GM18526 (cell line): Measurements from ENCODE around the gene PHF2.

Experiments
- POLR2A ChIP-seq: IDR thresholded peaks from 3 replicates; pipeline ENCODE4 v1.6.1; 2011; ENCODE audit not compliant: insufficient read length; ENCODE audit errors: extremely low read depth

Gene PHF2

DNA sequence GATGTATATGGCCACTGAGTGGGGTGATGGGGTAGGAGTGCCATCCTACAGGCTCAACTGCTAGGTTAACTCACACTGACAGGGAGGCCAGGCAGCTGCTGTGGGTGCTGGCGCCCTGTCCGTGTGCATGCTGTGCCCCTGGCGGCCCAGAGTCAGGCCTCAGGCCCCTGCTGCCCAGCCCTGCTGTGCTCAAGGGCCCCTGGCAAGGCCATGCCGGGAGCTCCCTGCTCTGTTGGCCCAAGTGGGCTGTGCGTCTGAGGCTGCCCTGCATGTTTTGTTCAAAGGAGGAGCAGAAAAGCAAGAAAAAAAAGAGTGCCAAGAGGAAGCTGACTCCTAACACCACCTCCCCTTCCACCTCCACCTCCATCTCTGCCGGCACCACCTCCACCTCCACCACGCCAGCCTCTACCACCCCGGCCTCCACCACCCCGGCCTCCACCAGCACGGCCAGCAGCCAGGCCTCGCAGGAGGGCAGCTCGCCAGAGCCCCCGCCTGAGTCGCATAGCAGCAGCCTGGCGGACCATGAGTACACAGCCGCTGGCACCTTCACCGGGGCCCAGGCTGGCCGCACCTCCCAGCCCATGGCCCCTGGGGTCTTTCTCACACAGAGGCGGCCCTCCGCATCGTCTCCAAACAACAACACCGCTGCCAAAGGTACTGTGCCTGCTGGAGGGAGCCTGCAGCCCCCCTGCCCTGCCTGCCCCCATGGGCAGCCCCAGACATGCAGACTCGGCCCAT lies 100.1 kb downstream of the PHF2 start:
- no peak for TF ChIP-seq POLR2A

DNA sequence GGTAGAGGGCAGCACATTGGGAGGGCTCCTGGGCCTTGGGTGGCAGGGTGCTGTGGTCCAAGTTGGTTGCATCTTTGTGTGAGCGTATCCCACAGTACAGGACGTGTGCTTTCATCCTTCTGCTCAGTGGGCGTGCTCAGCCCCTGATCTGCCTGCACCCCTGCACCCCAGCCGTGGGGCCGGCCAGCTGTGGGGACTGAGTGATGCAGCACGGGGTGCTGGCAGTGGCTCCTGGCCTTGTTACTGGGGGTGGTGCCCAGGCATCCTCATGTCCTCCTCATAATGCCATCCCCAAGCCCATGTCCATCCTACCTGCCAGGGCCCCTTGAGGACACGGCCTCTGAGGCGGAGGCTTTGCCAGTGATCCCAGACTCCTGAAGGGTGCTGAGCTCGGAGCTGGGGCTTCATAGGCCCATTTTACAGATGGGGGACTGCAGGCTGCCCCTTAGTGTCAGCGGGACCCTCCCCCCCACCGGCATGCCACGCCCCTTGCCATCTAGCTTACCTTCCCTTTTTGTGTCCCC lies 100.7 kb downstream of the PHF2 start:
- no peak for TF ChIP-seq POLR2A

DNA sequence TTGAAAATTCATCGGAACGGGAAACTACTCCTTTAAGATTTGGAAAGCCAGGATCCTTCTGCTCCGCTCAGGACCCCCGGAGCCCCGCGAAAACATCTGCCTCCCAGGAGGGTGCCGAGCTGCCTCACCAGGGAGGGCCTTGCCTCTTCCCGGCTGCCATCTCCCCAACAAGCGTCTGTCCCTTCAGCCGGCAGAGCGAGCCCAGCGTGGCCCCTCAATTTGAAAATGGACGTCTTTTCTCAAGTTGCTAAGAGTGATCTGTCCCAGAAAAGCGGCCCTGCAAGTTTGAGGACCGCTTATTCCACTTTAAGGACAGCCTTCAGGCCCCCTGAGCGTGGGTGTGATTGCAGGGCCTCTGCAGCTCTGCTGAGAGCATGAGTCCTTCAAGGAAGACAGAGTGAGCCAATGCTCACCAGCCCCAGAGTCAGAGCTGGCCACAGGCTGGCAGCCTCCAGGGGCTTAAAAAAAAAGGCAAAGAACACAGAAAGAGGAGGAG lies 101.3 kb downstream of the PHF2 start:
- no peak for TF ChIP-seq POLR2A

DNA sequence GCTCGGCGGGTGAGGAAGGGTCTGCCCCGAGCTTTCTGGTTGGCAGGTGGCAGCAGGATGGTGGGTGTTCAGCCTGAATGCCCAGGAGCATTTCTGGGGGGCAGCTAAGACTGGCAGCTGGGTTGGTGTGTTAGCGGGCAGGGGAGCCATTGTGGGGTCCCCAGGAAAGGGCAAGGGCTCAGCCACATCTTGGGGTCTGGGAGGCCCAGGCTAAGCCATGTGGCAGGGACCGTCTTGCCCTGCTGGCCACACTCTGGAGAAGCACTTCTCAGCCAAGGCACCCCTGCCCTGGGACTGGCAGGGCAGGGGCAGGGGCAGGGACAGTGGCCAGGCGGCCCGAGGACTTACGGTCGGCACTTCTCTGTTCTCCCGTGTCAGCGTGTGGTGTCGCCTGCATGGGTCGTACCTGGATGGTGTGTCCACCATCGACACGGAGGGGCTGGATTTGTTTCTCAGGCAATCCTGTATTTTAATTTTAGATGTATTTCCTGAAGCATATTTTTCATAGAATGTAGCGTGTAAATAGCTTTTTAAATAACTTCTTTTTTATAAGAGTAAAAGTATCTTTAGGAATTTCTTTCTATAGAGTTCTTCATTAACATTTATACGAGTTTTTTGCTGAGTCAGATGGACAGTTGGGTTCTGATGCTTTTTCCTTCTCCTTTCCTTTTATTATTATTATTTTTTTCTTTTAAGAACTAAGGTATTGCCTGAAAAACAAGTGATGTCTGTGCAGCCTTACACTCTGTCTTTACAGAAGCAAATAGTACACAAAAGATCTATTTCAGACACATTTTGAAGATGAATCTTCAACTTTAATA lies 102.0 kb downstream of the PHF2 start:
- no peak for TF ChIP-seq POLR2A

DNA sequence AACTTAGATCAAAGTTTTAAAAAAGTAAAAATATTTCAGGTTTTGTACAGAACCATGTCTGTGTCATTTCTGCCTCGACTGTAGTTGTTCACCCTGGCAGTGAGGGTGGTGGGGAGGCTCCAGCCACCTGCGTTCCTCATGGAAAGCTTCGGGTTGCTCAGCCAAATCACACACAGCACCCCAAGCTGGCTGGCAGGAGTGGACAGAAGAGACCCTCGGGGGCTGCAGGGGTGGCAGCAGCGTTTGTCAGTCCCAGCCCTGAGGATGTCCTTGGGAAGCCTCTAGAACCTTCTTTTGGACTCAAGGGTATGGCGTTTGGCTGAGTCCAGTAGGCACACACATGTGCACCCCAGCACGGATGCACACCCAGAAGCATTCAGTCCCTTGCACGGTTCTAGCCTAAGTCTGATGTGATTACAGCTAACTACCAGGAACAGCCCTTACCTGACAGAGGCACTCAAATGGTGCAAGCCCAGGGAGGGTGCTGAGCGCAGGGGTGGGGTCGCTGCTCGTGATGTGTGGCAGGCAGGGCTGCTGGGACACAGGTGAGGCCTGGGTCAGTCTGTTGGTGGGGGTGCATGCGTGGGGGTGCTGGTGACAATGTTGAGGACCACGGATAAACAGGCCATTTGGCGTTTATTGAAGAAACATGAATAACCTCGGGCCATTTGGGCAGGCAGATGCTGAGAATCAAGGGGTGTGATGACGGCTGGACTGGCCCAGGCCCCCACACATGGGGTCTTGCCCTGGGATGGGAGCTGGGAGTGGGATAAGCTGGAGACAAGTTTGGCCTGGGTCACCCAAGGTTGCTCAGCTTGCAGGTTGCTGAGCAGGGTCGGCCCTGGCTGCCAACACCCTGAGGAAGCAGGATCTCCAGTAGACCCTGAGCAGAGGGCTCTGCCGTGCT lies 103.4 kb downstream of the PHF2 start:
- no peak for TF ChIP-seq POLR2A

DNA sequence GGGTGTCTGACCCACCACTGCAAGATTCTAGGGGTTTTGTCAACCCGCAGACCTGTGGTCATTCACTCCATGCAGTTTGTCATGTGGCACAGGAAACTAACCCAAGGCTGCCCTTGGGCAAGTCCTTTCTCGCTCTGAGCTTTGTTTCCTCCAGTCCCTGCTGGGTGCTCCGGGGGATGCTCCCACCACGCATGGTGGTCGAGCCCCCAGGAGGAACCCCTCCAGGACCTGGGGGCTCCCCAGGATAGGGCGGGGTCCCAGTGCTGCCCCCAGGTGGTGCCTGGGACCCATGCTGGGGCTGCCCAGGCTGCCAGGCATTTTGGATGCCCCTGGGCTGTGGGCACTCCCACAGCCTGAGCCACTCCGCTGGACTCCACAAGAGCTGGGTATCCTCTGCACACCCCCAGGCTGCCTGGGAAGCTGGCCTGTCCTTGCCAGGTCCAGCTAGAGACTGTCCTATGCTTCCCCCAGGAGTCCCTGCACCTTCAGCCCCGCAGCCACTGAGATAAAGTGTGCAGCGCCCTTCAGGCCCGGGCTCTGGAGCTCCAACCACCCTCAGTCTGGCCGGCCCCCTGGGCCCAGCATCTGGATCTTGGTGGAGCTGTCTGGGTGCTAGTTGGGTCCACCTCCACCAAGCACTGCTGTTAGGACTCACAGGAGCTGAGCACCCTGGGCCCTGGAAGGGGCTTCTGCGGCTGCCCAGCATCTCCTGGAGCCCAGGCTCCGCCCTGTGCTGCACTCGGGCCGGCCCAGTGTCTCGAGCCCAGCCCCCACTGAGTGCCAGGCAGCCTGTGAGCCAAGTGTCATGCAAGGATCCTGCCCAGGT lies 104.3 kb downstream of the PHF2 start:
- TF ChIP-seq POLR2A = no peak

DNA sequence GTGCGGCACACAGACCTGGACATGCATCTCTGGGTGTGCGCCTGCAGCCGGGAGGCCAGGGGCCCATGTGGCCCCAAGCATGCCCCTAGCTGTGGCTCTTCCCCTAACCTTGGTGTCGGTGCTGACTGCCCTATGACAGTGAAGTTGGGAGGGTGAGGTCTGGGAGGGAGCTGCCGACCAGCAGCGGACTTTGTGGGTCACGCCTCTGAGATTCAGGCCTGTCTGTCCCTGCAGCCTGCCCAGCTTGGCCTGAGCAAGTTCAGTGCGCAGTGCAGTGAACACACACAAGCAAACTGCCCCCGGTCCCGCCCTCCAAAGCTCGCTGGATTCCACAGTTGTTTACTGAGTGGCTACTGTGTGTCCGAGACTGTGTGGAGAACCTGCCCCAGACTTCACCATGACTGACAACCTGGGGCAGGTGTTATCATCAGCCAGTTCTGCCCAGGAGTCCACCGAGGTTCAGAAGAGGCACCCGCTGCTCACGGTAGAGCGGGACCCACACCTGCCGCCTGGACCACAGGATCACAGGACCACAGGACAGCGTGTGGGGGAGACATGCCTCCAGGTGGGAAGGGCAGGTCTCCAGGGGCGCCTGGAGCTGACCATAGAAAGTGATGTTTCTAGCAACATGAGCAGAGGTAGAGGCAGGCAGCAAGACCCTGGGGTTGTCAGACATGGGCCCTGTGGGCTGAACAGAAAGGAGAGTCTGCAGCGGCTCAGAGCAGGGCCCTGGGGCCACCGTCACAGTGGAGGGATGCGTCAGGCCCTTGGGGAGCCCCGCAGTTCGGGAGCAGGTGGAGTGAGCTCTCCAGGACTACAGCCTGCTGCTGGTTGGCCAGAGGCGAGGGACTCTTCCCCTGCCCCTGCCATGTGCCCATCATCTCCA lies 105.1 kb downstream of the PHF2 start:
- no peak for TF ChIP-seq POLR2A

DNA sequence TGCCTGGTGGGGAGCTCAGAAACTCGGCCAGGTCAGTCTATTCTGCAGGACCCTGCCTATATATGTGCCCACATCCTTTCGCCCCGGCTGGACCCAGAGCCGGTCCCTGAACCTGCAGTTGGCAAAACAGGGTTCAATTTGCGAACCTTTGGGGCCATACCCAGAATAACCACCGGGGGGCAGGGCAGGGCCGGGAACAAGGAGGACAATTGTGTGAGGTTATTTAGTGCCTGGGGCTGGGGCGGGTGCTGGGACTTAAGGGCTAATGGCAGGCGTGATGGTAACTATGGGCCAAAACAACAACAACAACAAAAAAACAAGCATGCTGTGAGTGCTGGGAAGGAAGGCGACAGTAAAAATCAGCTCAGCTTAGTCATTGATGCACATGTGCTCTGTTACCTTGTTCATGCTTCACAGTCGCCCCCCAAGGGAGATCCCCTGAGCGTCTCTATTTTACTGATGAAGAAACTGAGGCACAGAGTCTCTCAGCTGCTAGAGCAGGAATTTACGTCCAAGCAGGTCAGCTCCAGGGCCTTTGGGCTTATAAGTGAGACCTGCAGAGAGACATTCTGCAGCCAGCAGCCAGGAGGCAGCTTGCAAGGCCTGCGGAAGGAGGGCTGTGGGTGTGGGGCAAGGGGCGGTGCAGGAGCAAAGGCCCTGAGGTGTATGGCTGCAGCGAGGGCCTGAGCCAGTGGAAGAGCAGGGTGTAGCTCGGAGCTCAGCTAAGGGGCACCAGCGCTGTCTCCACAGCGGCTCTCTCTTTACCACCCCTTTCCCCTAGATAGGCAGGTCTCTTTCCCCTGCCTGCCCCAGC lies 106.0 kb downstream of the PHF2 start:
- no peak for TF ChIP-seq POLR2A

DNA sequence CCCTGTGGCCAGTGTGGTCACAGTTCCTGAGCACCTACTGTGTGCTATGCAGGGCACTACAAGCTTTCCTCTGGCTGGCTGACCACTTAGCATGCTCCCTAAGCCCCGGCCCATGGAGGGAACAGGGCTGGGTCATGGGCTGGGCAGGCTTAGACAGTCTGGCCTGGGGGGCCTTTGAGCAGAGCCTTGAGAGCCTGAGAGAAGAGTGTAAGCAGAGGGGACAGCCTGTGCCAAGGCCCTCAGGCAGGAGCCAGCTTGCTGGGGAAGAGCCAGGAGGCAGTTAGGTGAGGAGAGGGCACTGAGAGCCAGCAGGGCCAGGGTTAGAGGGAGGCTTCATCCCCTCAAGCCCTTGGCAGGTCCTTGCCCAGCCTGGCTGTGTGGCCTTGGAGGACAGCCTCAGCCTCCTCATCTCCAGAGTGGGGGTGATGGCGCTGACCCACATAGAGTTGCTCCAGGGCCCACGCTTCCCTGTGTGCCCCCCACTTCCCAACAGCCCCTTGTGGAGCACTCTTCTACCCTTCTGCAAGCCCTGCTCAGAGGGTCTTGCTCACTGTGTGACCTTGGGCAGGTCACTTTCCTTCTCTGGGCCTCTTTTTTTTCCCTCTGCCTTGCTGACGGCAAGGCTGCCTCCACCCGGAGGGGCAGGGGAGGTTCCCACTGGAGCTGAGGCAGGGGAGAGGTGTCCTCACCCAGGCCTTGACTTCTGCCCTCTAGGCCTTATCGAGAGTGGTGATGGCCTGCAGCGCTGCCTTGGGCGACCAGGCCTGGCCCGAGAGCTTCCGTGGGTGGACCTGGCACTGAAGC lies 107.1 kb downstream of the PHF2 start:
- TF ChIP-seq POLR2A = no peak

DNA sequence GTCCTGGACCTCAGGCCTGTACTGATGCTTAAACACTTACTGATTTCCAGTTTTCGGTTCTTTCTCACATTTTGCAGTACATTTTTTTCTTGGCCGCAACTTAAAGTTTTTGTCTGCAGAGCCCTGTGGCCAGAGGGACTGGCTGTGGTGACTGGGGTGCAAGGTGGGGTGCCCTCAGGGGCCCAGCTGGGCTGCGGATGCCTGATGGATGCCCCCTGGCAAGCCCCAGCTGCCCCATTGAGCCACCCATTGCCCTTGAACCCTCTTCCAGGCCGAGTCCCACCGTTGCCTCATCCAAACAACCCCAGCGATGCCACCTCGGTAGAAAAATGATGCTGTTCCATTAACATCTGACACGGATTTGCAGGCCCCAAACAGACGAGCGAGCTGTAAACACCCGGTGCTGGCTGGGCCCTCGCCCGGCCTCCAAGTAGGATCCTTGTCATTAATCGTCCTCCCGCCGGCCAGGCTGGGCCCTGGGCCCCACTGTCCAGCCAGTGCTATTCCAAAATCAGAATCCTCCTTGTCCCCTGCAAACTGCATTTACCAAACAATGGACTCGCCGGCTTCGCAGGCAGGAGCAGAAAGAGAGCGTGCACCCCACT lies 107.9 kb downstream of the PHF2 start:
- no peak for TF ChIP-seq POLR2A

DNA sequence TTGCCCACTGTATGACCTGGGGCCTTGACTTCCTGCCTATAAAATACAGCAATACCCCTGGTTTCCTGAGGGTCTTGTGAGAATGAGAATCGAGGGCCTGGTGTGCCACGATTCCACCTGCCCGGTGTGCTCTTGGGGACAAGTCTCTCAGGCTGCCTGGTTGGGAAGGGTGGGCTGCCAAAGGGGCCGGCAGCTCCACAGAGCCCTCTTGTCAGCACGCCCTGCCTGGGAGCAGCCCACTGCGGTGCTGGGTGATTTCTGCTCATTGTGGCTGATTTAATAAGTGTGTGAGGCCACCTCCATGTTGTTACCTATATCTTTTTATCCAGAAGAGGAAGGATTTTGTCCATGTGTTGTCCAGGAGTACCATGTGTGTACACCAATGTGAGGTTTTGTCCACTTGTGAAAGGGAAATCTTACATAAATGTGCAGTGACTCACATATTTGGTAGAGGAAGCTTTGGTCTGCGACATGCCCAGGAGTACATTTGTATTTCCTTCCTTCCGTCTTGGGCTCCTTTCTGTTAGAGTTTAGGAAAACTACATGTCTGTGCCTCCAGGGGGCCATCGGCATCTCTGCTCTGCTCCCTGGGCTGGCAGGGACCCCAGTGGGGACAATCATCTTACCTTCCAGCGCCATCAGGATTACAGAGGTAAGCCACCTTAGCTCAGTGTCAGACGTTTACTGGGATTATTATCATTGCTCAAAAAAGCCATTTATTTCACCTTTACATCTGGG lies 108.6 kb downstream of the PHF2 start:
- TF ChIP-seq POLR2A = no peak
